Left ventricle myocardium inferior (tissue), 1 donor: Measurements from ENCODE around the gene FSIP1. TPM values are rescaled to one million over a fixed set of nuclear protein-coding genes. Genes with fewer than 3 reads are reported as not detected.

Source experiments
- DNase-seq: peaks from one replicate; pipeline ENCODE4 v3.0.0-alpha.2; 2020
- H3K27ac ChIP-seq: fragments of 200-600 bp; replicated peaks from 2 replicates; pipeline ENCODE4 v1.8.0; 2021
- H3K27me3 ChIP-seq: fragments of 200-600 bp; 2 replicates; pipeline ENCODE4 v1.8.0; 2021; ENCODE audit warnings: low read depth
- H3K36me3 ChIP-seq: fragments of 200-600 bp; 2 replicates; pipeline ENCODE4 v1.8.0; 2021
- H3K4me1 ChIP-seq: fragments of 200-600 bp; 2 replicates; pipeline ENCODE4 v1.8.0; 2021
- H3K4me3 ChIP-seq: fragments of 200-600 bp; 2 replicates; pipeline ENCODE4 v1.8.0; 2021; ENCODE audit warnings: mild to moderate bottlenecking, moderate library complexity
- H3K9me3 ChIP-seq: fragments of 200-600 bp; replicated peaks from 2 replicates; pipeline ENCODE4 v1.8.0; 2021
- CTCF ChIP-seq: fragments of 200-600 bp; IDR thresholded peaks from 2 replicates; pipeline ENCODE4 v1.8.0; 2021; ENCODE audit warnings: antibody characterized with exemption, mild to moderate bottlenecking, borderline replicate concordance
- intact Hi-C: fragments of 100-400 bp; cut with micrococcal nuclease; formaldehyde crosslinking; loops from one replicate; pipeline ENCODE4 v1.11.0; 2022
- total RNA-seq: library from RNA; stranded (reverse); fragmentation: NEBNext Ultra II Directional; extraction: Animal tissue kit (Norgen Biotek cat#: 25700); gene quantifications from one replicate; pipeline ENCODE4 v1.2.1, GENCODE V29; 2021
- donor health status: DM: no; HTN: yes; CAD: no; lungs with severe emphysema.

The FSIP1 gene
- total RNA-seq, 1 donor from 2014 or later = 1.2 TPM

GRCh38 chr15:39756806-39757522 is 25.7 kb downstream of the FSIP1 start:
- intact Hi-C loops = loop anchor here (5.0 to 10.0 kb wide), 2 partner anchors 70 to 162 kb away; no protein-coding TSS in a partner anchor
- H3K27ac ChIP-seq = no peak overlapping the region
- no peaks in the 10 kb centered on the region for H3K36me3 ChIP-seq
- DNase-seq = no peak
- H3K4me1 ChIP-seq = no peaks in the 10 kb centered on the region
- H3K27me3 ChIP-seq = no peaks in the 10 kb centered on the region
- no peak overlapping the region for H3K4me3 ChIP-seq
- H3K9me3 ChIP-seq = peaks cover 1% of the 10 kb centered on the region
- peak; percentile 86 for TF ChIP-seq CTCF

GRCh38 chr15:39752991-39753390 is 29.6 kb downstream of the FSIP1 start:
- Histone ChIP-seq H3K4me3 (no peak overlapping the region), H3K9me3 (no peaks in the 10 kb centered on the region), H3K4me1 (peaks cover 6% of the 10 kb centered on the region), H3K27ac (no peak overlapping the region), H3K36me3 (no peaks in the 10 kb centered on the region), H3K27me3 (no peaks in the 10 kb centered on the region)
- TF ChIP-seq CTCF = no peak
- no peak for DNase-seq
- intact Hi-C loops = loop anchor here (10.0 kb wide), 1 partner anchor 158 kb away; no protein-coding TSS in a partner anchor

GRCh38 chr15:39752246-39752645 is 30.4 kb downstream of the FSIP1 start:
- Histone ChIP-seq H3K27ac (no peak overlapping the region), H3K9me3 (no peaks in the 10 kb centered on the region), H3K36me3 (no peaks in the 10 kb centered on the region), H3K4me1 (peaks cover 8% of the 10 kb centered on the region), H3K27me3 (no peaks in the 10 kb centered on the region), H3K4me3 (no peak overlapping the region)
- no peak for TF ChIP-seq CTCF
- intact Hi-C loops = loop anchor here (10.0 kb wide), 1 partner anchor 157 kb away; no protein-coding TSS in a partner anchor
- no peak for DNase-seq

GRCh38 chr15:39748276-39748675 is 34.4 kb downstream of the FSIP1 start:
- DNase-seq = no peak
- Histone ChIP-seq H3K9me3 (no peaks in the 10 kb centered on the region), H3K27me3 (no peaks in the 10 kb centered on the region), H3K4me3 (no peak overlapping the region), H3K4me1 (peaks cover 8% of the 10 kb centered on the region), H3K36me3 (no peaks in the 10 kb centered on the region), H3K27ac (no peak overlapping the region)
- intact Hi-C loops = no loop called here
- no peak for TF ChIP-seq CTCF

GRCh38 chr15:39747326-39747725 is 35.3 kb downstream of the FSIP1 start:
- no peak for DNase-seq
- intact Hi-C loops = no loop called here

More at GRCh38 chr15:39747326-39747725, 35.3 kb downstream of the FSIP1 start:
- no peaks in the 10 kb centered on the region for H3K9me3 ChIP-seq
- H3K27me3 ChIP-seq = no peaks in the 10 kb centered on the region
- H3K4me3 ChIP-seq = no peak overlapping the region
- H3K27ac ChIP-seq = no peak overlapping the region
- peaks cover 8% of the 10 kb centered on the region for H3K4me1 ChIP-seq
- no peaks in the 10 kb centered on the region for H3K36me3 ChIP-seq
- no peak for TF ChIP-seq CTCF
